Upper lobe of left lung (tissue), 4 donors: ENCODE results near the gene ABCB6.

Experiments
- CTCF ChIP-seq, 6 experiments: fragments of 450-650 bp in 4 of 6; fragments of 200-600 bp in 2 of 6; sonication (generic) in 2 of 6; IDR thresholded peaks; one replicate each; pipeline ENCODE4 v1.5.1; 2016 to 2019; ENCODE audit warnings: antibody characterized with exemption in 6 of 6
- EP300 ChIP-seq, 4 donors: sonication (generic); formaldehyde crosslinking; IDR thresholded peaks; one replicate each; pipeline ENCODE4 v1.5.1; 2017; ENCODE audit warnings: antibody characterized with exemption in 4 of 4, control low read depth in 2 of 4
- POLR2A ChIP-seq, 4 donors: fragments of 450-650 bp; IDR thresholded peaks; one replicate each; pipeline ENCODE4 v1.5.1; 2016 to 2017; ENCODE audit warnings: antibody characterized with exemption in 4 of 4, mild to moderate bottlenecking in 2 of 4
- POLR2AphosphoS5 ChIP-seq, 2 donors: sonication (generic); formaldehyde crosslinking; IDR thresholded peaks; one replicate each; pipeline ENCODE4 v1.5.1; 2017; ENCODE audit warnings: antibody characterized with exemption in 2 of 2

GRCh38 chr2:219216535-219216915 is 2.2 kb downstream of the ABCB6 start:
- TF ChIP-seq CTCF (IDR thresholded peaks at IDR 0.05): no peak
- TF ChIP-seq EP300 (IDR thresholded peaks at IDR 0.05): no peak
- TF ChIP-seq POLR2AphosphoS5 (IDR thresholded peaks at IDR 0.05): no peak
- TF ChIP-seq POLR2A (IDR thresholded peaks at IDR 0.05): no peak
